NCI-H460 (cell line): ENCODE results near the gene OR10C1. TPM values are rescaled to one million over a fixed set of nuclear protein-coding genes. Genes with fewer than 3 reads are reported as not detected.

ENCODE experiments used
- DNase-seq: peaks from one replicate; pipeline ENCODE4 v3.0.0-alpha.2; 2016; ENCODE audit warnings: low read depth; ENCODE audit errors: extremely low read depth
- total RNA-seq: library from RNA; depleted of rRNA; stranded (reverse); fragments of >200 nt; shearing (Covaris generic); gene quantifications from 2 replicates; pipeline ENCODE4 v1.2.3, GENCODE V29; 2014; rRNA removed

Gene OR10C1
- total RNA-seq, 1 experiment from 2014 or later = not detected

DNA sequence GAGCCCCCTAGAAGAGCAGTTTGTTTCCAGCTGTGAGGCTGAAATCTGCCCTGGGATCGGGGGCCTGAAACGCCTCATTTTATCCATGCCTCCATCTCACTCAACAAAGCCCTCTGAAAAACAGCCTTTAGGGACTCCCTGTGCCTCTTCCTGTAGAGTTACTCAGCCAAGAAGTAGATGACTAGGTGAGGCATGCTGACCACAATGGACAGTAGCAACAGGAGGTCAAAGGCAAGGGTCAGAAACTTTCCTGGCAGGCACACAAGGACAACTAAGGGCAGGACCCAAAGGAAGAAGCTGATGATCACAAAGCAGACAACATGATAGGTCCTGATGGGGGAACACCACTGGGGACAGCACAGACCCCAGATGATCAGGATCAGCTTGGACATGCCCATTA lies 35.9 kb downstream of the OR10C1 start:
- DNase-seq = no peak

- DNase-seq = no peak
Measured at GRCh38 chr6:29477923-29478450, 38.9 kb downstream of the OR10C1 start.

DNA sequence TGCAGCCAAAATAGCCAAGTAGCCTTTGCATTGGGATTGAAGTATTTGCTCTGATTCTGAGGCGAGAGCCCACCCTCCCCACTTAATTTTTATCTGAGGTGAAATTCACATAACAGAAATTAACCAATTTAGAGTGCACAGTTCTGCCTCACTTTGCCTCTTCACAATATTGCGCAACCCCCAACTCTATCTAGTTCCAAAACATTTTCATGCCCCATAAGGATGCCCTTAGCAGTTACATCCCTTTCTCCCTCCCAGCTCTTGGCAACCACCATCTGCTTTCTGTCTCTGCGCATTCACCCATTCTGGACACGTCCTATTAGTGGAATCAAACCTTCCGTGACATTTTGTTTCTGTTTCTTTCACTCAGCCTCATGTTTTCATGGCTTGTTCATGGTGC lies 39.6 kb downstream of the OR10C1 start:
- no peak for DNase-seq

GRCh38 chr6:29479560-29479959 lies 40.5 kb downstream of the OR10C1 start:
- no peak for DNase-seq

- DNase-seq = no peak
Measured at GRCh38 chr6:29483186-29483585, 44.1 kb downstream of the OR10C1 start.

DNA sequence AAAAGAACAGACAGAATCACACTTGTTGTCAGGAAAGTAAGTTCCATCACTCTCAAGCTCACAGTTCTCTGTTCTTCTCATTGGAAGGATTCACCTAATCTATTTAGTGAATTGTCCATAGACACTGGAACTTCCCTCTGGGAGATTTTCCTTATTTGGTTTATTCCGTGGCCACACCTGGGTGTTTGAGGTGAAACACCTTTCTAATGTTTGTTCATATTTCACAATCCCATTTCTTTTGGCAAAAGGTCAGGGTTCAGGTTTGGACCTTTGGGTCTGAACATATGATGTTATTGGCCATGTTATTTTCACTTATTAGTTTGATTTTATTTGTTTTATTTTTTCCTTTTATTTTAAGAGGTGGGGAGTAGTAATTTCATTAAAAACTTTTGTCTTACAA lies 44.6 kb downstream of the OR10C1 start:
- no peak for DNase-seq

- no peak for DNase-seq
Measured at GRCh38 chr6:29486577-29486976, 47.5 kb downstream of the OR10C1 start.

GRCh38 chr6:29487131-29487530 lies 48.0 kb downstream of the OR10C1 start:
- no peak for DNase-seq

GRCh38 chr6:29487660-29488059 lies 48.6 kb downstream of the OR10C1 start, which contains the start of gene MAS1L:
TSS of gene MAS1L (minus strand) at chr6:29487956. CDS start at chr6:29487902, 54 bp downstream.
- no peak for DNase-seq

GRCh38 chr6:29488874-29489273 lies 49.8 kb downstream of the OR10C1 start:
- no peak for DNase-seq

- no peak for DNase-seq
Measured at GRCh38 chr6:29489286-29489685, 50.2 kb downstream of the OR10C1 start.

DNA sequence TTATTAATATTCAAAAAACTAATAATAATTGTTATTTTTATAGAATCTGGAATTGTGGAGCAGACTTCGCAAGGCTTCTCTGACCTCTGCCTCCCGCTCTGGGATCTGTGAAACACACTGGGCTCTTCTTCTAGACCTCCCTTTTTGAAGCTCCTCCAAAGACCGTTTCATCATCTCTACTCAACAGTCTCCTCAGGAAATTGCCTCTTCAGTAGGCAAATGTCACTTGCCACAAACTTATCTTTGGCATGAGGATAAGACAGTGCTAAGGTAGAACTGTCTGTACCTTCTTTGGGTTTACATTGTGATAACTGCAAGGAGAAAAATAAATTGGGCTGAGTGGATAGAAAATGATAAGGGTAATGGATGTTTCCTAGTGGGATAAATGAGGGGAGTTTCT lies 50.9 kb downstream of the OR10C1 start:
- DNase-seq = no peak

- DNase-seq = no peak
Measured at GRCh38 chr6:29490552-29490951, 51.4 kb downstream of the OR10C1 start.

Other genes with a start within 250 kb of the OR10C1 start
- not detected in 2 replicates for gene OR14J1, start 137.6 kb upstream of the OR10C1 start, total RNA-seq
- not detected in 2 replicates for gene OR5V1, start 70.4 kb upstream of the OR10C1 start, total RNA-seq
- not detected in 2 replicates for gene OR12D3, start 64.0 kb upstream of the OR10C1 start, total RNA-seq
- gene OR12D2, start 43.7 kb upstream of the OR10C1 start, total RNA-seq = not detected in 2 replicates
- not detected in 2 replicates for gene OR12D1, start 24.4 kb upstream of the OR10C1 start, total RNA-seq
- gene OR11A1, start 17.8 kb downstream of the OR10C1 start, total RNA-seq = not detected in 2 replicates
- not detected in 2 replicates for gene OR2H1, start 17.8 kb downstream of the OR10C1 start, total RNA-seq
- gene MAS1L, start 48.6 kb downstream of the OR10C1 start, total RNA-seq = not detected in 2 replicates
- gene UBD, start 120.4 kb downstream of the OR10C1 start, total RNA-seq = not detected in 2 replicates
- gene OR2H2, start 145.8 kb downstream of the OR10C1 start, total RNA-seq = not detected in 2 replicates
- gene GABBR1, start 193.9 kb downstream of the OR10C1 start, total RNA-seq = 5.7 and 6.1 TPM in 2 replicates
- not detected in 2 replicates for gene MOG, start 217.8 kb downstream of the OR10C1 start, total RNA-seq
- gene ZFP57, start 241.8 kb downstream of the OR10C1 start, total RNA-seq = not detected in 2 replicates